B cell (primary cell): Measurements from ENCODE around the gene SPRR3. TPM values are rescaled to one million over a fixed set of nuclear protein-coding genes. Genes with fewer than 3 reads are reported as not detected.

Experiments used
- ATAC-seq: fragments of 200-7000 bp; cut with Tn5 transposase; one replicate; pipeline ENCODE4 v1.10.0; 2021; ENCODE audit warnings: low read depth, mild to moderate bottlenecking, moderate number of reproducible peaks, moderate library complexity
- CTCF ChIA-PET: fragments of 350-600 bp; sonication (Branson Sonifier 250); formaldehyde crosslinking; loops from one replicate; lab custom pipeline; 2021; ENCODE audit warnings: antibody characterized with exemption, inconsistent platforms; lab: Charles Lee
- POLR2A ChIA-PET: fragments of 350-600 bp; sonication (Branson Sonifier 250); formaldehyde crosslinking; loops from one replicate; lab custom pipeline; 2021; ENCODE audit warnings: antibody characterized with exemption; lab: Charles Lee
- DNase-seq: peaks from one replicate; pipeline ENCODE4 v3.0.0; 2013
- H2AFZ ChIP-seq: 2 replicates; pipeline ENCODE4 v1.6.1; 2012; ENCODE audit warnings: mild to moderate bottlenecking, low read depth, low read length; ENCODE audit not compliant: insufficient read depth, poor library complexity, severe bottlenecking
- H3K27ac ChIP-seq, 2 donors: 1 replicate in 1 of 2; 2 replicates in 1 of 2; pipeline ENCODE4 v1.5.1; 2012 to 2013; ENCODE audit warnings: low read length in 2 of 2, mild to moderate bottlenecking in 2 of 2, moderate library complexity in 1 of 2
- H3K27me3 ChIP-seq, 4 experiments: fragments of 200-600 bp in 1 of 4; sonication (generic) in 1 of 4; replicated peaks in 1 of 4; 1 replicate in 2 of 4; 2 replicates in 2 of 4; pipeline versions ENCODE4 v1.6.1 to v1.7.0; 2013 to 2016; ENCODE audit warnings: low read length in 3 of 4, mild to moderate bottlenecking in 2 of 4, mixed read lengths in 1 of 4, moderate library complexity in 1 of 4; ENCODE audit not compliant: insufficient read depth in 4 of 4, control insufficient read depth in 3 of 4; ENCODE audit errors: control extremely low read depth in 1 of 4
- H3K36me3 ChIP-seq, 2 experiments: replicated peaks in 1 of 2; 1 replicate in 1 of 2; 2 replicates in 1 of 2; pipeline versions ENCODE4 v1.6.1 to v1.7.1; 2013; ENCODE audit warnings: low read length in 1 of 2; ENCODE audit not compliant: insufficient read depth in 2 of 2, control insufficient read depth in 1 of 2; ENCODE audit errors: control extremely low read depth in 1 of 2, extremely low read depth in 1 of 2
- H3K4me1 ChIP-seq, 2 donors: fragments of 200-600 bp in 1 of 2; sonication (generic) in 1 of 2; 1 replicate in 1 of 2; 2 replicates in 1 of 2; pipeline versions ENCODE4 v1.5.1 to v1.6.1; 2013 to 2017; ENCODE audit warnings: low read length in 2 of 2; ENCODE audit not compliant: control insufficient read depth in 2 of 2, insufficient read depth in 2 of 2
- H3K4me2 ChIP-seq: replicated peaks from 2 replicates; pipeline ENCODE3; 2012; ENCODE audit warnings: mild to moderate bottlenecking, low read depth, low read length; ENCODE audit not compliant: poor library complexity, severe bottlenecking
- H3K4me3 ChIP-seq, 5 experiments: fragments of 200-600 bp in 1 of 5; sonication (generic) in 1 of 5; 1 replicate in 3 of 5; 2 replicates in 2 of 5; pipeline versions ENCODE4 v1.5.1 to v1.7.0; 2011 to 2016; ENCODE audit warnings: low read length in 4 of 5, mild to moderate bottlenecking in 4 of 5, low read depth in 2 of 5, control low read depth in 1 of 5, moderate library complexity in 1 of 5; ENCODE audit not compliant: insufficient read depth in 1 of 5; ENCODE audit errors: control extremely low read depth in 1 of 5, extremely low read depth in 1 of 5
- H3K79me2 ChIP-seq: fragments of 200-600 bp; sonication (generic); one replicate; pipeline ENCODE4 v1.6.0; 2016; ENCODE audit warnings: low read length; ENCODE audit not compliant: control insufficient read depth, insufficient read depth
- H3K9ac ChIP-seq: fragments of 200-600 bp; sonication (generic); 2 replicates; pipeline ENCODE4 v1.6.1; 2017; ENCODE audit warnings: mild to moderate bottlenecking, low read length, moderate library complexity
- H3K9me3 ChIP-seq, 3 donors: one replicate each; pipeline versions ENCODE4 v1.6.1 to v1.7.1; 2013; ENCODE audit warnings: low read length in 2 of 3; ENCODE audit not compliant: control insufficient read depth in 2 of 3, insufficient read depth in 1 of 3; ENCODE audit errors: control extremely low read depth in 1 of 3
- H4K20me1 ChIP-seq: 2 replicates; pipeline ENCODE4 v1.6.0; 2012; ENCODE audit warnings: mild to moderate bottlenecking, low read length; ENCODE audit not compliant: insufficient read depth, control insufficient read depth, poor library complexity, severe bottlenecking
- H3K27ac Mint-ChIP-seq: one replicate; pipeline ENCODE4 v1.8.0; 2021; ENCODE audit warnings: mixed read lengths
- H3K27me3 Mint-ChIP-seq: one replicate; pipeline ENCODE4 v1.8.0; 2021; ENCODE audit warnings: mixed read lengths
- H3K4me1 Mint-ChIP-seq: one replicate; pipeline ENCODE4 v1.8.0; 2021; ENCODE audit warnings: mixed read lengths
- H3K4me3 Mint-ChIP-seq: one replicate; pipeline ENCODE4 v1.8.0; 2021; ENCODE audit warnings: mixed read lengths
- H3K9me3 Mint-ChIP-seq: one replicate; pipeline ENCODE4 v1.8.0; 2022; ENCODE audit warnings: mixed read lengths; ENCODE audit not compliant: insufficient read depth
- CTCF ChIP-seq: fragments of 200-600 bp; IDR thresholded peaks from one replicate; pipeline ENCODE4 v1.8.0; 2022; ENCODE audit warnings: antibody characterized with exemption, mild to moderate bottlenecking
- EZH2 ChIP-seq: IDR thresholded peaks from 2 replicates; pipeline ENCODE4 v1.6.1; 2012; ENCODE audit warnings: borderline replicate concordance, low read depth, mild to moderate bottlenecking, moderate library complexity, low read length; ENCODE audit not compliant: insufficient read depth, poor library complexity, severe bottlenecking
- WGBS: methylation state at CpG from one replicate; pipeline ENCODE4 v1.1.5; 2013; ENCODE audit warnings: missing lambda C conversion rate; ENCODE audit not compliant: insufficient coverage; 5-methylcytosine and 5-hydroxymethylcytosine counted together
- intact Hi-C: fragments of 100-400 bp; cut with micrococcal nuclease; formaldehyde crosslinking; loops from one replicate; pipeline ENCODE4 v1.10.0; 2022
- polyA plus RNA-seq: library from polyadenylated mRNA; depleted of rRNA; stranded (reverse); fragments of >200 nt; gene quantifications from 2 replicates; pipeline ENCODE4 v1.2.3, GENCODE V29; 2012
- total RNA-seq, 2 donors: library from RNA; stranded (reverse); fragments of 120-200 nt in 1 of 2; gene quantifications; 1 replicate in 1 of 2; 2 replicates in 1 of 2; pipeline versions ENCODE4 v1.2.3 to v1.2.4, GENCODE V29; 2013 to 2022

Gene SPRR3
- total and polyA plus RNA-seq, 2 donors (not counting 1 experiment from before 2014, with no cell fraction given): not detected

- Histone ChIP-seq H3K9me3 (no peaks in the 10 kb centered on the region), H3K79me2 (no peaks in the 10 kb centered on the region), H3K4me2 (no peak overlapping the region), H3K36me3 (no peaks in the 10 kb centered on the region), H3K27me3 (no peaks in the 10 kb centered on the region), H3K27ac (no peak overlapping the region), H3K9ac (no peak overlapping the region), H3K4me3 (no peak overlapping the region), H2AFZ (no peak overlapping the region), H4K20me1 (no peaks in the 10 kb centered on the region), H3K4me1 (peaks cover 7 to 10% of the 10 kb centered on the region in 2 donors)
- POLR2A ChIA-PET: no interaction called here
- WGBS: 86% methylated on average over 1 of the region's 3 CpGs
- Mint-ChIP-seq H3K9me3 (no peaks in the 10 kb centered on the region), H3K27me3 (peaks cover 15% of the 10 kb centered on the region), H3K4me1 (peaks cover 11% of the 10 kb centered on the region), H3K27ac (no peak overlapping the region), H3K4me3 (no peak overlapping the region)
- CTCF ChIA-PET: no interaction called here
- ATAC-seq: no peak
- no peak for TF ChIP-seq CTCF
- TF ChIP-seq EZH2: no peak
- intact Hi-C loops: no loop called here
- DNase-seq: no peak
These were observed 42.3 kb upstream of the SPRR3 start for GRCh38 chr1:152959273-152959672.

GRCh38 chr1:152959801-152960451 lies 41.6 kb upstream of the SPRR3 start:
- TF ChIP-seq CTCF (no peak), EZH2 (no peak)
- no peak overlapping the region for H3K4me3 ChIP-seq

More at GRCh38 chr1:152959801-152960451, 41.6 kb upstream of the SPRR3 start:
- H3K79me2 ChIP-seq: no peaks in the 10 kb centered on the region
- H3K9ac ChIP-seq: no peak overlapping the region
- no peak overlapping the region for H3K4me3 Mint-ChIP-seq
- WGBS: 94% methylated on average over 7 of the region's 10 CpGs
- H3K4me1 Mint-ChIP-seq: peaks cover 11% of the 10 kb centered on the region
- H3K9me3 Mint-ChIP-seq: no peaks in the 10 kb centered on the region
- H3K27ac Mint-ChIP-seq: no peak overlapping the region
- no peak overlapping the region for H3K27ac ChIP-seq
- no peak overlapping the region for H2AFZ ChIP-seq
- intact Hi-C loops: no loop called here
- ATAC-seq (no peak), DNase-seq (no peak)
- H3K4me1 ChIP-seq: peaks cover 7 to 10% of the 10 kb centered on the region in 2 donors
- ChIA-PET CTCF (no interaction called here), POLR2A (no interaction called here)
- no peaks in the 10 kb centered on the region for H4K20me1 ChIP-seq
- H3K9me3 ChIP-seq: no peaks in the 10 kb centered on the region
- H3K36me3 ChIP-seq: no peaks in the 10 kb centered on the region
- H3K27me3 Mint-ChIP-seq: peaks cover 19% of the 10 kb centered on the region
- no peak overlapping the region for H3K4me2 ChIP-seq
- peaks cover 0 to 3% (median 0%) of the 10 kb centered on the region in 4 experiments for H3K27me3 ChIP-seq
